Neural progenitor cell (in vitro differentiated cells): ENCODE measurements around the gene SYTL3.

Experiments used
- EZH2 ChIP-seq: fragments of 200-600 bp; sonication (generic); IDR thresholded peaks from 2 replicates; pipeline ENCODE4 v1.6.1; 2017; ENCODE audit warnings: antibody characterized with exemption, mild to moderate bottlenecking, moderate library complexity
- EZH2phosphoT487 ChIP-seq: fragments of 200-600 bp; sonication (generic); IDR thresholded peaks from 2 replicates; pipeline ENCODE4 v1.6.1; 2017; ENCODE audit warnings: antibody characterized with exemption
- TF ChIP-seq, protein P1 (sequence below): fragments of 200-600 bp; sonication (generic); IDR thresholded peaks from 2 replicates; pipeline ENCODE4 v1.5.1; 2017; ENCODE audit warnings: antibody characterized with exemption, mild to moderate bottlenecking

DNA sequence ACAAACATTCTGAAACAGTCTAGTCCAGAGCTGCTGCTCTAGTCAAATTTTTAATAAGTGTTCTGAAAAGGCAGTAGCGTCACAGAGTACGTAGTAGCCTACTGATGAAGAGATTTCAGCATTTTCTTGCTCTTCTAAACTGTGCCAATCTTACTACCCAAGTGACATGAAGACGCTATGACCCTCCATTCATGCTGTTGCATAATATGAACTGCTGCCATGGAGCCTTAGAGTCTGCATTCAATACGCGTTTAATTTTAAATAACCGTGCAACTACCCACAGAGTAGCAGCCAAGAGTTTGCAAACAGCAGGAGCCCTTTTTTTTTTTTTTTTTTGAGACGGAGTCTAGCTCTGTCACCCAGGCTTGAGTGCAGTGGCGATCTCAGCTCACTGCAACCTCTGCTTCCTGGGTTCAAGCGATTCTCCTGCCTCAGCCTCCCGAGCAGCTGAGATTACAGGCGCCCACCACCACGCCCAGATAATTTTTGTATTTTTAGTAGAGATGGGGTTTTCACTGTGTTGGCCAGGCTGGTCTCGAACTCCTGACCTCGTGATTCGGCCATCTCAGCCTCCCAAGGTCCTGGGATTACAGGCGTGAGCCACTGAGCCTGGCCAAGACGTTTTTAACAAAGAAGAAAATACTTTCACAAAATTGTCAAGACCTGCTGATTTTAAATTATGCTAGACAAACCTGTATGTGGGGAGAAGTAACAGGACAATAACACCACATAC lies 125.0 kb downstream of the SYTL3 start:
- no peak for TF ChIP-seq EZH2
- TF ChIP-seq, protein P1, sequence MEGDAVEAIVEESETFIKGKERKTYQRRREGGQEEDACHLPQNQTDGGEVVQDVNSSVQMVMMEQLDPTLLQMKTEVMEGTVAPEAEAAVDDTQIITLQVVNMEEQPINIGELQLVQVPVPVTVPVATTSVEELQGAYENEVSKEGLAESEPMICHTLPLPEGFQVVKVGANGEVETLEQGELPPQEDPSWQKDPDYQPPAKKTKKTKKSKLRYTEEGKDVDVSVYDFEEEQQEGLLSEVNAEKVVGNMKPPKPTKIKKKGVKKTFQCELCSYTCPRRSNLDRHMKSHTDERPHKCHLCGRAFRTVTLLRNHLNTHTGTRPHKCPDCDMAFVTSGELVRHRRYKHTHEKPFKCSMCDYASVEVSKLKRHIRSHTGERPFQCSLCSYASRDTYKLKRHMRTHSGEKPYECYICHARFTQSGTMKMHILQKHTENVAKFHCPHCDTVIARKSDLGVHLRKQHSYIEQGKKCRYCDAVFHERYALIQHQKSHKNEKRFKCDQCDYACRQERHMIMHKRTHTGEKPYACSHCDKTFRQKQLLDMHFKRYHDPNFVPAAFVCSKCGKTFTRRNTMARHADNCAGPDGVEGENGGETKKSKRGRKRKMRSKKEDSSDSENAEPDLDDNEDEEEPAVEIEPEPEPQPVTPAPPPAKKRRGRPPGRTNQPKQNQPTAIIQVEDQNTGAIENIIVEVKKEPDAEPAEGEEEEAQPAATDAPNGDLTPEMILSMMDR, result no peak
- TF ChIP-seq EZH2phosphoT487, result no peak
